ENCODE data around the gene TMEM143.
"Not testable (repeated sequence)": the region's sequence is repeated elsewhere in the genome, so short reads cannot be mapped to it uniquely, and the experiment has no call there.

Gene TMEM143

DNA sequence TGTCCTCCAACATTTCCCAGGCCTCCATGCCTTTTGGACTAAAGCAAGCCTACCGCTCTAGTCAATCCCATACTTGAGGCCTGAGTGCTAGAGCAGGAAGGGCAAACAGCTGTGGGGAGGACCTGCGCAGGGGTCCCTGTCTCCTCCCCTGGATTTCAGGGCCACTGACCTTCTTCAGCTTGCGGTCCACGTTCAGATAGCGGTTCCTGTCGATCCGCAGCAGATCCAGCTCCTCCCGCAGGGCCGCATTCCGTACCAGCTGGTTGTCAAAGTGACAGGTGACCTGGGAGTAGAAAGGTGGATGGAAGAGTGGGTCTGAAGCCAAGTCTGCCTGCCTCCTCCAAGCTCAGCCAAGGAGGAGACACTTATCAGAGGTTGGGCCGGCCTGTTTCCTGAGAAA is 52.4 kb downstream of the TMEM143 start:
- no peak overlapping the region for H3K4me3 ChIP-seq (ENCODE audit: control insufficient read depth, low read depth, low read length)
- TF ChIP-seq, protein P1, sequence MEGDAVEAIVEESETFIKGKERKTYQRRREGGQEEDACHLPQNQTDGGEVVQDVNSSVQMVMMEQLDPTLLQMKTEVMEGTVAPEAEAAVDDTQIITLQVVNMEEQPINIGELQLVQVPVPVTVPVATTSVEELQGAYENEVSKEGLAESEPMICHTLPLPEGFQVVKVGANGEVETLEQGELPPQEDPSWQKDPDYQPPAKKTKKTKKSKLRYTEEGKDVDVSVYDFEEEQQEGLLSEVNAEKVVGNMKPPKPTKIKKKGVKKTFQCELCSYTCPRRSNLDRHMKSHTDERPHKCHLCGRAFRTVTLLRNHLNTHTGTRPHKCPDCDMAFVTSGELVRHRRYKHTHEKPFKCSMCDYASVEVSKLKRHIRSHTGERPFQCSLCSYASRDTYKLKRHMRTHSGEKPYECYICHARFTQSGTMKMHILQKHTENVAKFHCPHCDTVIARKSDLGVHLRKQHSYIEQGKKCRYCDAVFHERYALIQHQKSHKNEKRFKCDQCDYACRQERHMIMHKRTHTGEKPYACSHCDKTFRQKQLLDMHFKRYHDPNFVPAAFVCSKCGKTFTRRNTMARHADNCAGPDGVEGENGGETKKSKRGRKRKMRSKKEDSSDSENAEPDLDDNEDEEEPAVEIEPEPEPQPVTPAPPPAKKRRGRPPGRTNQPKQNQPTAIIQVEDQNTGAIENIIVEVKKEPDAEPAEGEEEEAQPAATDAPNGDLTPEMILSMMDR (IDR thresholded peaks at IDR 0.05; ENCODE audit: control insufficient read depth, insufficient read depth, low read depth, low read length, missing control alignments), result no peak
- no peak for DNase-seq (ENCODE audit: low read depth)

DNA sequence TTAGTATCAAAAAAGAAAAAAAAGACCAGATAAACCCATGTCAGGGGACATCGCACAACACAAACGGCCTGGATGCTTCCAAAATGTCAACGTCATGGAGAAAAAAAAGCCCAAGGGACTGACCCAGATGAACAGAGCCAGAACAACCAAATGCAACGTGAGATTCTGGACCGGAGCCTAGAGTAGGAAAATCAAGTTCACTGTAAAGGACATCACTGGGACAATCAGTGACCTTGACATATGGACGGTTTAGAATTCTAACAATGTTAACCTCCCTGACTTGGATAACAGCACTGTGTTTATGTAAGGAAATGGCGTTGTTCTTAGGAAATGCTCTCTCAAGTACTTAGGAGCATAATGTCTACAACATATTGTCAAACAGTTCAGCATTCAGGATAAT is 53.5 kb downstream of the TMEM143 start:
- TF ChIP-seq, protein P1 (IDR thresholded peaks at IDR 0.05; ENCODE audit: control insufficient read depth, insufficient read depth, low read depth, low read length, missing control alignments), result no peak
- no peak for DNase-seq (ENCODE audit: low read depth)
- no peak overlapping the region for H3K4me3 ChIP-seq (ENCODE audit: control insufficient read depth, low read depth, low read length)

DNA sequence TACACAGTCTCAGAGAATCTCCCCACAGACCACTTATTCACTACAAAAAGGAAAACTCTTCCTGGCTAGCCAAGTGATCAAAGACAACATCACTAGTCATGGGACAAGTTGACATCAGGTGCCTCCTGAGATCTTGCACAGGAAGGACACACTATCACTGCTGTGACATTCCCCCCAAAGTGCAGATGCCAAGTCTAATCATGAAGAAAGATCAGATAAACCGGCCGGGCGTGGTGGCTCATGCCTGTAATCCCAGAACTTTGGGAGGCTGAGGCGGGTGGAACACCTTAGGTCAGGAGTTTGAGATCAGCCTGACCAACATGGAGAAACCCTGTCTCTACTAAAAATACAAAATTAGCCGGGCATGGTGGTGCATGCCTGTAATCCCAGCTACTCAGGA is 54.0 kb downstream of the TMEM143 start:
- not testable (repeated sequence) for DNase-seq (ENCODE audit: low read depth); H3K4me3 ChIP-seq (ENCODE audit: control insufficient read depth, low read depth, low read length)

DNA sequence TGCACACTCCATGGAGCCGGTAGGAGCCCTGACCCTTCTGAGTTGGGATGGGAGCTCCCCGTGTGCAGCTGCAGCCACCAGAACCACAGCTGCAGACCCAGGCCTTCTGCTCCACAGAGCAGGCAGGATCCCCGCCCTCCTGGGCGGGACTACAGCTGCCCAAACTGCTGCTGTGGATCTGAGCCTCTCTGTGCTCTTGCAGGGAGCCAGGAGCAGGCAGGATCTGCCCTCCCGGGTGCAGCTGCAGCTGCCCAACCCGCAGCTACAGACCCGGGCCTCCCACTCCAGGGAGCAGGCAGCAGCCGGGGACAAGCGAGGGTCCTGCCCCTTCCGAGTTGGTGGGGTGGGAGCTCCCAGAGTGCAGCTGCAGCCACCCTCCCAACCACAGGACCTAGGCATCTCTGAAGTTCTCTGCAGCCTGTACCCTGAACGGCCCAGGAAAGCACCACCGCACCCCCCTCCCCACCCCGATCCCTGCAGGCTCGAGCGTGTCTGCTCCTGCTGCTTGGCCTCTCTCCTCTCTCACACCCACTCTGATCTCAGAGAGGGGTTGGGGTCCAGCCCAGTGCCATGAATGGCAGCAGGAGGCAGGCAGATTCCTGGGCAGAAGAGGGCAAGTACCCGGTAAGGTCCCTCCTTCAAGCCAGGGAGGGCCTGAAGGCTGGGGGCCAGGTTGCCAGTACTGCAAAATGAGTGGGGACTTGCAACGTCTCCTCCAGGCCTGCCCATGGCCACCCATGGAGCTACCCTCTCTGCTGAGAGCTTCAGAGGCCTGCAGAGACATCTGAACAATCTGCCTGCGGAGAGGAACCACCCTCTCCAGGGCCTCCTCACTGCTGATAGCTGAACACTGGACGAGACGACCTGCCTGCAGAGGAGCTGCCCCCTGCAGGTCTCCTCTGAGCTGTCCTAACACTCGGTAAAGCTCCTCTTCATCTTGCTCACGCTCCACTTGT is 54.8 kb downstream of the TMEM143 start:
- DNase-seq (ENCODE audit: low read depth), result no peak
- TF ChIP-seq, protein P1 (IDR thresholded peaks at IDR 0.05; ENCODE audit: control insufficient read depth, insufficient read depth, low read depth, low read length, missing control alignments), result peak; percentile 24
- no peak overlapping the region for H3K4me3 ChIP-seq (ENCODE audit: control insufficient read depth, low read depth, low read length)

DNA sequence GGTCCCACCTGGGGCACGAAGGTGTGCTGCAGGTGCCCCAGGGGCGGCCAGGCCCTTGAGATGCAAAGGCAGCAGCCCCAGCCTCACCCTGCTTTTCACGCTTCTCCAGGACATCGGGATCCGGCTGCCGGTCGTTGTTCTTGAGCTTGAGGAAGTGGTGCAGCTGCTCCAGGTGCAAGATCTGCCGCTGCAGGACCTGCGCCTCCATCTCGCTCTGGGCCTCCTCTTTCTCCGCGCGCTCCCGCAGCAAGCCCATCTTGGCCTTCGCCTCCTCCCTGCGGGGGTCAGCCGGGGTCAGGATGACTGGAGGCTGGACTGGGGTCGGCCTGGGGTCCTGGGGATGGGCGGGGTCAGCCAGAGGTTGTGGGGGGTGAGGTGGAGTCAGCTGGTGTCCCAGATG is 59.9 kb downstream of the TMEM143 start:
- DNase-seq (ENCODE audit: low read depth), result no peak
- H3K4me3 ChIP-seq (ENCODE audit: control insufficient read depth, low read depth, low read length), result no peak overlapping the region
- TF ChIP-seq, protein P1 (IDR thresholded peaks at IDR 0.05; ENCODE audit: control insufficient read depth, insufficient read depth, low read depth, low read length, missing control alignments), result no peak

- no peak overlapping the region for H3K4me3 ChIP-seq (ENCODE audit: control insufficient read depth, low read depth, low read length)
- no peak for DNase-seq (ENCODE audit: low read depth)
- TF ChIP-seq, protein P1 (IDR thresholded peaks at IDR 0.05; ENCODE audit: control insufficient read depth, insufficient read depth, low read depth, low read length, missing control alignments), result no peak
Observed at GRCh38 chr19:48303367-48303766, 60.4 kb downstream of the TMEM143 start.

GRCh38 chr19:48302600-48302959 is 61.2 kb downstream of the TMEM143 start:
- TF ChIP-seq, protein P1 (IDR thresholded peaks at IDR 0.05; ENCODE audit: control insufficient read depth, insufficient read depth, low read depth, low read length, missing control alignments), result no peak
- no peak for DNase-seq (ENCODE audit: low read depth)
- H3K4me3 ChIP-seq (ENCODE audit: control insufficient read depth, low read depth, low read length), result no peak overlapping the region

Measured in AG09309 (cell line).